ENCODE measurements around the gene MDM2. TPM values are rescaled to one million over a fixed set of nuclear protein-coding genes. Genes with fewer than 3 reads are reported as not detected.

MDM2 gene
- total RNA-seq, 1 experiment from 2014 or later, result 118 TPM

GRCh38 chr12:68899251-68899771, 91.3 kb downstream of the MDM2 start:
- no TSS peak for BruUV-seq (replicated peaks)
- intact Hi-C loops (cut with micrococcal nuclease; ENCODE audit: unreplicated experiment), result loop anchor here (1.0 kb wide), 1 partner anchor 171 kb away; no protein-coding TSS in a partner anchor
- DNase-seq, result peak in 1 of 2 experiments; percentile 34

GRCh38 chr12:68900241-68900640, 92.3 kb downstream of the MDM2 start:
- intact Hi-C loops (cut with micrococcal nuclease; ENCODE audit: unreplicated experiment), result no loop called here

More at GRCh38 chr12:68899251-68899771, 91.3 kb downstream of the MDM2 start:
- Mint-ChIP-seq H3K27me3 (ENCODE audit: insufficient read depth, unreplicated experiment) (no peaks in the 10 kb centered on the region), H3K4me1 (ENCODE audit: low read depth, unreplicated experiment) (no peaks in the 10 kb centered on the region), H3K4me3 (ENCODE audit: unreplicated experiment) (no peak overlapping the region), H3K27ac (ENCODE audit: unreplicated experiment) (no peak overlapping the region), H3K9me3 (ENCODE audit: unreplicated experiment) (no peaks in the 10 kb centered on the region), H3K36me3 (ENCODE audit: insufficient read depth, unreplicated experiment) (no peaks in the 10 kb centered on the region)
- H3K4me1 ChIP-seq, result no peaks in the 10 kb centered on the region
- ChIA-PET CTCF (interaction anchor here (1.0 kb wide), 1 partner anchor 33 kb away, joined by 3 read pairs; no protein-coding TSS in a partner anchor), POLR2A (no interaction called here)
- TF ChIP-seq CTCF (IDR thresholded peaks at IDR 0.05; ENCODE audit: insufficient read depth in 1 of 2, low read depth in 1 of 2, low read length in 1 of 2, severe bottlenecking in 1 of 2, unreplicated experiment in 1 of 2), result peak in 1 of 2 experiments; percentile 78
- H3K4me3 ChIP-seq (ENCODE audit: low read depth, low read length), result no peak overlapping the region
- no peaks in the 10 kb centered on the region for H3K36me3 ChIP-seq (ENCODE audit: control insufficient read depth, insufficient read depth, low read length)
- H3K9me3 ChIP-seq, result no peaks in the 10 kb centered on the region; the same call in 1 of the 2 replicates
- H3K27me3 ChIP-seq (replicated peaks; ENCODE audit: control insufficient read depth, insufficient read depth, low read length), result no peaks in the 10 kb centered on the region

More at GRCh38 chr12:68900241-68900640, 92.3 kb downstream of the MDM2 start:
- no peaks in the 10 kb centered on the region for H3K27me3 ChIP-seq (replicated peaks; ENCODE audit: control insufficient read depth, insufficient read depth, low read length)
- no peaks in the 10 kb centered on the region; the same call in 1 of the 2 replicates for H3K9me3 ChIP-seq
- ChIA-PET CTCF (interaction anchor here (1.0 kb wide), 1 partner anchor 32 kb away, joined by 3 read pairs; no protein-coding TSS in a partner anchor), POLR2A (no interaction called here)
- no peak overlapping the region for H3K4me3 ChIP-seq (ENCODE audit: low read depth, low read length)
- Mint-ChIP-seq H3K4me3 (ENCODE audit: unreplicated experiment) (no peak overlapping the region), H3K4me1 (ENCODE audit: low read depth, unreplicated experiment) (no peaks in the 10 kb centered on the region), H3K27ac (ENCODE audit: unreplicated experiment) (no peak overlapping the region), H3K27me3 (ENCODE audit: insufficient read depth, unreplicated experiment) (no peaks in the 10 kb centered on the region), H3K9me3 (ENCODE audit: unreplicated experiment) (no peaks in the 10 kb centered on the region), H3K36me3 (ENCODE audit: insufficient read depth, unreplicated experiment) (no peaks in the 10 kb centered on the region)
- no peak for DNase-seq
- BruUV-seq (replicated peaks), result no TSS peak
- TF ChIP-seq CTCF (IDR thresholded peaks at IDR 0.05; ENCODE audit: insufficient read depth in 1 of 2, low read depth in 1 of 2, low read length in 1 of 2, severe bottlenecking in 1 of 2, unreplicated experiment in 1 of 2), result no peak
- no peaks in the 10 kb centered on the region for H3K36me3 ChIP-seq (ENCODE audit: control insufficient read depth, insufficient read depth, low read length)
- no peaks in the 10 kb centered on the region for H3K4me1 ChIP-seq

Other genes starting within 250 kb of the MDM2 start
- 216 and 239 TPM in 2 replicates for gene RAP1B, start 197.3 kb upstream of the MDM2 start, total RNA-seq (2022)
- gene NUP107, start 121.2 kb upstream of the MDM2 start, total RNA-seq (2022), result 119 and 125 TPM in 2 replicates
- gene SLC35E3, start 62.0 kb upstream of the MDM2 start, total RNA-seq (2022), result 25.0 TPM in 2 replicates
- 7.8 and 8.2 TPM in 2 replicates for gene CPM, start 125.0 kb downstream of the MDM2 start, total RNA-seq (2022)

Data from Caco-2 (cell line).